ENCODE measurements around the gene DDX27. TPM values are rescaled to one million over a fixed set of nuclear protein-coding genes. Genes with fewer than 3 reads are reported as not detected.

The DDX27 gene
- total and polyA plus RNA-seq, 4 donors = 8.8 to 16.0 (median 13.0) TPM

DNA sequence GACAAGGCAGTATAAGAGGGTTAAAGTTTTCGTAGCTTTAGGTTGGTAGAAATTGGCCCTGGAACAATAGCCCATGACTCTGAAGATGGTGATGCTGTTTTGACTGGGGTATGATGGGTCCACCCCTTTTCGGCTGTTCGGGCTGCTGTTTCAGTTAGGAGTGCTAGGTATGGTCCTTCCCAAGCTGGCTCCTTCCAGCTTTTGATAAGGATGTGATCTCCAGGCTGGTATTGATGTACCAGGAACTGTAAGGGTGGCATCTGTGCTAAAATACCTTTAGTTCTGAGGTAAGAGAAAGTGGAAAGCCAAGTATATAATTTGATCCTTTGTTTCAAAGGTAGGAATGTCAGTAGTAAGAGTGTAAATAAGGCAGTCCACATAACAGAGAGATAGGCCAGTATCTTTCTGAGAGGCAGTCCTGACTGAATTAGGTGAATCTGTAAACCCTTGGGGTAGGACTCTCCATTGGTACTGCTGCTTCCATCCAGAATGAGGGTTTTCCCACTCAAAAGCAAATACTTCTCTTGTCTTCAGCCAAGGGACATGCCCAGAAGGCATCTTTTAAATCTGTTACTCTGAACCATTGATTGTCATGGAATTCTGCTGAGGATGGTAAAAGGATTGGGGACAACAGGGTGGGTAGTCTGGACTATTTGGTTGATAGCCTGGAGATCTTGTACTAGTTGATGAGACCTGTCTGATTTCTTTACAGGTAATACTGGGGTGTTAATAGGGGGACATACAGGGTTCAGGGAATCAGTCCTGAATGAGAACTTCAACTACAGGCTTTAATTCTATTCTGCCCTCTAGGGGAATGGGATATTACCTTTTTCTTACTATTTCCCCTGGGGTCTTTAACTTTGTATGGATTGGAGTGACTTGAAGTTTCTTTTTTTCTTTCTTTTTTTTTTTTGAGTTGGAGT lies 64.7 kb downstream of the DDX27 start:
- Histone ChIP-seq H3K9ac (ENCODE audit: low read depth in 1 of 2, low read length in 2 of 2) (no peak overlapping the region), H3K36me3 (ENCODE audit: control insufficient read depth in 4 of 4, insufficient read depth in 3 of 4, low read depth in 1 of 4, low read length in 3 of 4) (peaks cover 53 to 88% (median 86%) of the 10 kb centered on the region in 4 donors), H3K27me3 (ENCODE audit: control insufficient read depth in 4 of 4, insufficient read depth in 4 of 4, low read length in 3 of 4) (no peaks in the 10 kb centered on the region), H3K27ac (ENCODE audit: low read depth in 1 of 2, low read length in 2 of 2) (no peak overlapping the region), H3K4me3 (ENCODE audit: low read depth in 1 of 3, low read length in 3 of 3) (no peak overlapping the region), H3K9me3 (ENCODE audit: control insufficient read depth in 4 of 4, low read length in 3 of 4) (peaks cover 14 to 29% (median 19%) of the 10 kb centered on the region in 4 donors), H3K4me1 (ENCODE audit: control insufficient read depth in 4 of 4, insufficient read depth in 4 of 4, low read length in 3 of 4) (peaks cover 0 to 16% (median 5%) of the 10 kb centered on the region in 4 donors)
- TF ChIP-seq YY1 (IDR thresholded peaks at IDR 0.05) (no peak), HNF4G (IDR thresholded peaks at IDR 0.05) (no peak), RXRA (IDR thresholded peaks at IDR 0.05) (no peak), HNF4A (conservative IDR thresholded peaks at IDR 0.05) (no peak), TAF1 (conservative IDR thresholded peaks at IDR 0.05) (no peak), GABPA (IDR thresholded peaks at IDR 0.05 in 1 of 2, conservative IDR thresholded peaks at IDR 0.05 in 1 of 2) (no peak), RAD21 (IDR thresholded peaks at IDR 0.05) (no peak), FOXA1 (IDR thresholded peaks at IDR 0.05) (no peak), EGR1 (IDR thresholded peaks at IDR 0.05; ENCODE audit: low read depth in 2 of 2) (no peak), NR2F2 (IDR thresholded peaks at IDR 0.05) (no peak), FOXA2 (IDR thresholded peaks at IDR 0.05) (no peak), SP1 (IDR thresholded peaks at IDR 0.05) (no peak), JUND (IDR thresholded peaks at IDR 0.05) (no peak)
- TF ChIP-seq, protein P1, sequence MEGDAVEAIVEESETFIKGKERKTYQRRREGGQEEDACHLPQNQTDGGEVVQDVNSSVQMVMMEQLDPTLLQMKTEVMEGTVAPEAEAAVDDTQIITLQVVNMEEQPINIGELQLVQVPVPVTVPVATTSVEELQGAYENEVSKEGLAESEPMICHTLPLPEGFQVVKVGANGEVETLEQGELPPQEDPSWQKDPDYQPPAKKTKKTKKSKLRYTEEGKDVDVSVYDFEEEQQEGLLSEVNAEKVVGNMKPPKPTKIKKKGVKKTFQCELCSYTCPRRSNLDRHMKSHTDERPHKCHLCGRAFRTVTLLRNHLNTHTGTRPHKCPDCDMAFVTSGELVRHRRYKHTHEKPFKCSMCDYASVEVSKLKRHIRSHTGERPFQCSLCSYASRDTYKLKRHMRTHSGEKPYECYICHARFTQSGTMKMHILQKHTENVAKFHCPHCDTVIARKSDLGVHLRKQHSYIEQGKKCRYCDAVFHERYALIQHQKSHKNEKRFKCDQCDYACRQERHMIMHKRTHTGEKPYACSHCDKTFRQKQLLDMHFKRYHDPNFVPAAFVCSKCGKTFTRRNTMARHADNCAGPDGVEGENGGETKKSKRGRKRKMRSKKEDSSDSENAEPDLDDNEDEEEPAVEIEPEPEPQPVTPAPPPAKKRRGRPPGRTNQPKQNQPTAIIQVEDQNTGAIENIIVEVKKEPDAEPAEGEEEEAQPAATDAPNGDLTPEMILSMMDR (IDR thresholded peaks at IDR 0.05; ENCODE audit: low read depth, low read length, missing input control) = no peak
- TF ChIP-seq, protein P2, sequence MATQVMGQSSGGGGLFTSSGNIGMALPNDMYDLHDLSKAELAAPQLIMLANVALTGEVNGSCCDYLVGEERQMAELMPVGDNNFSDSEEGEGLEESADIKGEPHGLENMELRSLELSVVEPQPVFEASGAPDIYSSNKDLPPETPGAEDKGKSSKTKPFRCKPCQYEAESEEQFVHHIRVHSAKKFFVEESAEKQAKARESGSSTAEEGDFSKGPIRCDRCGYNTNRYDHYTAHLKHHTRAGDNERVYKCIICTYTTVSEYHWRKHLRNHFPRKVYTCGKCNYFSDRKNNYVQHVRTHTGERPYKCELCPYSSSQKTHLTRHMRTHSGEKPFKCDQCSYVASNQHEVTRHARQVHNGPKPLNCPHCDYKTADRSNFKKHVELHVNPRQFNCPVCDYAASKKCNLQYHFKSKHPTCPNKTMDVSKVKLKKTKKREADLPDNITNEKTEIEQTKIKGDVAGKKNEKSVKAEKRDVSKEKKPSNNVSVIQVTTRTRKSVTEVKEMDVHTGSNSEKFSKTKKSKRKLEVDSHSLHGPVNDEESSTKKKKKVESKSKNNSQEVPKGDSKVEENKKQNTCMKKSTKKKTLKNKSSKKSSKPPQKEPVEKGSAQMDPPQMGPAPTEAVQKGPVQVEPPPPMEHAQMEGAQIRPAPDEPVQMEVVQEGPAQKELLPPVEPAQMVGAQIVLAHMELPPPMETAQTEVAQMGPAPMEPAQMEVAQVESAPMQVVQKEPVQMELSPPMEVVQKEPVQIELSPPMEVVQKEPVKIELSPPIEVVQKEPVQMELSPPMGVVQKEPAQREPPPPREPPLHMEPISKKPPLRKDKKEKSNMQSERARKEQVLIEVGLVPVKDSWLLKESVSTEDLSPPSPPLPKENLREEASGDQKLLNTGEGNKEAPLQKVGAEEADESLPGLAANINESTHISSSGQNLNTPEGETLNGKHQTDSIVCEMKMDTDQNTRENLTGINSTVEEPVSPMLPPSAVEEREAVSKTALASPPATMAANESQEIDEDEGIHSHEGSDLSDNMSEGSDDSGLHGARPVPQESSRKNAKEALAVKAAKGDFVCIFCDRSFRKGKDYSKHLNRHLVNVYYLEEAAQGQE (IDR thresholded peaks at IDR 0.05) = no peak
- TF ChIP-seq, protein P3, sequence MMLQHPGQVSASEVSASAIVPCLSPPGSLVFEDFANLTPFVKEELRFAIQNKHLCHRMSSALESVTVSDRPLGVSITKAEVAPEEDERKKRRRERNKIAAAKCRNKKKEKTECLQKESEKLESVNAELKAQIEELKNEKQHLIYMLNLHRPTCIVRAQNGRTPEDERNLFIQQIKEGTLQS (IDR thresholded peaks at IDR 0.05) = no peak
- TF ChIP-seq, protein P4, sequence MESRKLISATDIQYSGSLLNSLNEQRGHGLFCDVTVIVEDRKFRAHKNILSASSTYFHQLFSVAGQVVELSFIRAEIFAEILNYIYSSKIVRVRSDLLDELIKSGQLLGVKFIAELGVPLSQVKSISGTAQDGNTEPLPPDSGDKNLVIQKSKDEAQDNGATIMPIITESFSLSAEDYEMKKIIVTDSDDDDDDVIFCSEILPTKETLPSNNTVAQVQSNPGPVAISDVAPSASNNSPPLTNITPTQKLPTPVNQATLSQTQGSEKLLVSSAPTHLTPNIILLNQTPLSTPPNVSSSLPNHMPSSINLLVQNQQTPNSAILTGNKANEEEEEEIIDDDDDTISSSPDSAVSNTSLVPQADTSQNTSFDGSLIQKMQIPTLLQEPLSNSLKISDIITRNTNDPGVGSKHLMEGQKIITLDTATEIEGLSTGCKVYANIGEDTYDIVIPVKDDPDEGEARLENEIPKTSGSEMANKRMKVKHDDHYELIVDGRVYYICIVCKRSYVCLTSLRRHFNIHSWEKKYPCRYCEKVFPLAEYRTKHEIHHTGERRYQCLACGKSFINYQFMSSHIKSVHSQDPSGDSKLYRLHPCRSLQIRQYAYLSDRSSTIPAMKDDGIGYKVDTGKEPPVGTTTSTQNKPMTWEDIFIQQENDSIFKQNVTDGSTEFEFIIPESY (IDR thresholded peaks at IDR 0.05) = no peak
- TF ChIP-seq, protein P5, sequence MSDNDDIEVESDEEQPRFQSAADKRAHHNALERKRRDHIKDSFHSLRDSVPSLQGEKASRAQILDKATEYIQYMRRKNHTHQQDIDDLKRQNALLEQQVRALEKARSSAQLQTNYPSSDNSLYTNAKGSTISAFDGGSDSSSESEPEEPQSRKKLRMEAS (IDR thresholded peaks at IDR 0.05) = no peak
- DNase-seq (ENCODE audit: low spot score) = no peak
- 90% methylated on average over 3 of the region's 3 CpGs for WGBS
